PC-9 (cell line): ENCODE results near the gene BTBD19.

Source experiments
- CTCF ChIP-seq: fragments of 200-600 bp; sonication (generic); conservative IDR thresholded peaks from 2 replicates; pipeline ENCODE4 v1.6.1; 2017; ENCODE audit warnings: mixed run types, antibody characterized with exemption, mild to moderate bottlenecking, moderate library complexity
- EZH2 ChIP-seq: fragments of 200-600 bp; sonication (generic); IDR thresholded peaks from 2 replicates; pipeline ENCODE4 v1.8.0; 2017; ENCODE audit warnings: antibody characterized with exemption, low read depth

- TF ChIP-seq CTCF (no peak), EZH2 (no peak)
Observed at GRCh38 chr1:44849575-44850132, 41.3 kb downstream of the BTBD19 start.
